ENCODE data around the gene GRIA4. TPM values are rescaled to one million over a fixed set of nuclear protein-coding genes. Genes with fewer than 3 reads are reported as not detected.

Gene GRIA4
- total RNA-seq, 2 experiments from 2014 or later = not detected

DNA sequence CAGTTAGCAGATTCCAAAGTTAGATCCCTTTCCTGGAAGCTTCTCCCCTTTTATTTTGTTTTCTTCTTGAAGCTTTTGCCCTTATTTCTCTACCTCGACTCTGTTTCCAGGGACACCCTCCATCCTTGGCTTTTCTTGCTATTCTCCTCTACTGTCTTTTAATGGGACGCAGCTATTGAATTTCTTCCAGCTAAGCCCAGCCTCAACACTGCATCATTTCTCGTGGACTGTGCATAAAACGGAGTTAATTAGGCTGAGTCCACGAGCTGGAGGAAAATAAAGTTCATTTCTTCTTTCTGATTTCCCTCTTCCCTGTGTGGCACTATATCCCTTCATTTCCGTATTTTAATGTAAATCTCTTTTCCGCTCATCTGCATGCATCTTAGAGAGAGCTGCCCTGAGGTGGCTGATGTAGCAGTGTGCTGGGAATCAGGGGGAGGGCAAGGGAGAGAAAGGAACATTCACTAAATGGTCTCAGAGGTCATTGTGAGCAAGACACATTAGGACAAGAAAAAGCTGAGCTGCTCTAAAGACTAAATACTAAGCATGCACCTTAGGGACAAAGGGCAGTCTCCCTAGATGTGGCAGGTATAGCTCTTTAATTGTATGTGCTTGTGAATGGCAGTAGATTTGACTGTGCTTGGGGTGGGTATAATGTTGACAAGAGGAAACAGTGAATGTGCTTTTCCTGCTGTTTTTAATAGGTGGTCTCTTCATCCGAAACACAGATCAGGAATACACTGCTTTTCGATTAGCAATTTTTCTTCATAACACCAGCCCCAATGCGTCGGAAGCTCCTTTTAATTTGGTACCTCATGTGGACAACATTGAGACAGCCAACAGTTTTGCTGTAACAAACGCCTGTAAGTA is 1.9 kb downstream of the GRIA4 start:
- Mint-ChIP-seq H3K27me3 (peaks cover 39% of the 10 kb centered on the region), H3K4me3 (no peak overlapping the region), H3K9me3 (ENCODE audit: low read depth) (no peaks in the 10 kb centered on the region), H3K27ac (no peak overlapping the region), H3K36me3 (no peaks in the 10 kb centered on the region), H3K4me1 (peaks cover 17% of the 10 kb centered on the region)
- DNase-seq = no peak
- CTCF ChIA-PET = interaction anchor here (1.1 to 1.7 kb wide), 2 partner anchors 24 to 128 kb away, joined by 3 read pairs; no protein-coding TSS in a partner anchor
- no peak for ATAC-seq

DNA sequence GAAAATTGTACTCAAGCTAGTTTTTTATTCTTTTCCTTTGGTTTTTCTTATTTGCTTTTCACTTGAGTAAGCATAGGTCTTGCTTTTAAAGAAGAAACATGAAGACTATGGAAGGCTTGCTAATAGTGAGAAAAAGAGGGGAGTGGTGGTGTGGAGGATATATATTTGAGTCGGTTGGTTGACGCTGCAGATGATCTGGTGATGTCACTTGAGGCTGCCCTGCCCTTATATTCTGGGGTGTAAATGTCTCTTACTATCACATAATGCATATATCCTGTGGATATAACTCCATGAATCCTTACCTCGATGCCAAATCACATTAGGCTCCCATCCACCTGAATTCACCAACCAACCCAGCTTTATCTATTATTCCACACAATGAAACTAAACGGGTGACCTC is 2.9 kb downstream of the GRIA4 start:
- Mint-ChIP-seq H3K27ac (no peak overlapping the region), H3K36me3 (no peaks in the 10 kb centered on the region), H3K9me3 (ENCODE audit: low read depth) (no peaks in the 10 kb centered on the region), H3K27me3 (peaks cover 39% of the 10 kb centered on the region), H3K4me3 (no peak overlapping the region), H3K4me1 (peaks cover 17% of the 10 kb centered on the region)
- no peak for ATAC-seq
- CTCF ChIA-PET = interaction anchor here (1.1 to 1.7 kb wide), 2 partner anchors 23 to 127 kb away, joined by 3 read pairs; no protein-coding TSS in a partner anchor
- no peak for DNase-seq

DNA sequence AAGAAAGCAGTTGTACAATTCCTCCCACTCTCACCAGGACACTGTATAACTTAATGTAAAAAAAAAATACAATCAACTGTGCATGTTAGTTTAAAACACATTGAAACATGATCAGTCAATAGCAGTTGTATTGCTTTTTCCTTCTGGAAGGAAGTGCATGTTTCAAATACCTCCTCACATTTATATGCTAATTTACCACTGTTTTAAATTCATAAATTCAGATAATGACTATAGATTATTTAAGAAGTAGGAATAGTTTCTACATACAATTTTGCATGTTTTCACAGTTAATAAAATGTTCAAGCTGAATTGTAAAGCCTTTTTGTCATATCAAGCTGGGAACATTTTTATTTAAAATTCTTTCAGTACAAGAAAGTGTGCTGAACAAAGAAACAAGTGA is 3.3 kb downstream of the GRIA4 start:
- ATAC-seq (no peak), DNase-seq (no peak)
- H3K4me3 Mint-ChIP-seq = no peak overlapping the region
- CTCF ChIA-PET = interaction anchor here (1.1 to 1.7 kb wide), 2 partner anchors 22 to 126 kb away, joined by 3 read pairs; no protein-coding TSS in a partner anchor
- no peaks in the 10 kb centered on the region for H3K9me3 Mint-ChIP-seq (ENCODE audit: low read depth)
- peaks cover 39% of the 10 kb centered on the region for H3K27me3 Mint-ChIP-seq
- no peaks in the 10 kb centered on the region for H3K36me3 Mint-ChIP-seq
- peaks cover 17% of the 10 kb centered on the region for H3K4me1 Mint-ChIP-seq
- H3K27ac Mint-ChIP-seq = no peak overlapping the region

DNA sequence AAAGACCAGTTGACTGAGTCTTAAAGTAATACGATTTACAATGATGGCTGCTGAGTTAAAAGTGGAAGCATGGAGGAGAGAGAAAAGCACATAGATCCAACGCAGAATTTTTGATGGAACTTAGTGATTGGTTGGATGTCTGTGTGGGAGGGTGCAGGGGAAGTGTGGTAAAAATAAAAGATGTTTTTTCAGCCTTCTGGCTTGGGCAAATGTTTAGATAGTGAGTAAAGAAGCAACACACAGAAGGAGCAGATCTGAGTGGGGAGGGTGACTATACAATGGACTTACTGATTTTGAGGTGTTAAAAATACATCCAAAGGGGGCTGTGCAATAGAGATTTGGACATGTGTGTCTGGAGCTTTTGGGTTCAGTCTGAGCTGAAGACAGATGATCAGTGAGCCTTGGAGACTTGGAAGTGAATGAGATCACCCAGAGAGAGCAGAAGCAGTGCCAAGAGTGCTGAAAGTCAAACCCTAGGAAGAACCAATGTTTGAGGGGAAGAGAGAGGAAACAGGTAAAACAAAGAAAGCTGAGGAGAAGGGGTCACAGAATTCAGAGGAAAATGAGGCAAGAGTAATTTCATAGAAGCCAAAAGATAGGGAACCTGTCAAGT is 8.6 kb downstream of the GRIA4 start:
- ATAC-seq (no peak), DNase-seq (no peak)
- Mint-ChIP-seq H3K36me3 (no peaks in the 10 kb centered on the region), H3K4me3 (no peak overlapping the region), H3K27me3 (no peaks in the 10 kb centered on the region), H3K9me3 (ENCODE audit: low read depth) (no peaks in the 10 kb centered on the region), H3K4me1 (no peaks in the 10 kb centered on the region), H3K27ac (no peak overlapping the region)
- CTCF ChIA-PET = no interaction called here

DNA sequence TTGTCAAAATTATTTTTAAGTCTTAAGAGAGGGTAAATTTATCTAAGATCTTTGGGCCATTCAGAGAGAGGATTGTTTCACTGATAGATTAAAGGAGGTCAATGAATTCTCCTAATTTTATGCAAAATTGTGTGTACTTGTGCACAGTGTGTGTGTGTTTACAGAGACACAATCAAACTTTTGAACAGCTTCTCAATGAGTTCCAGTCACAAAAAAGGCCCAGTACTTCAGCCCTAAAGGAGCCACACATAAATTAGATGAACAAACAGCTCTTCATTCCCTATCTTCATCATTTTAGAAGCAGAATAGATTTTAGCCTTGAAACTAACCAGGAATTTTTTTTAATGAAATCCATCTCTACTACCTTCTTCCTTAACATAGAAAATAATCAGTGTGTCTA is 9.7 kb downstream of the GRIA4 start:
- ATAC-seq = no peak
- no peak overlapping the region for H3K27ac Mint-ChIP-seq
- no peaks in the 10 kb centered on the region for H3K9me3 Mint-ChIP-seq (ENCODE audit: low read depth)
- CTCF ChIA-PET = no interaction called here
- DNase-seq = no peak
- no peak overlapping the region for H3K4me3 Mint-ChIP-seq
- H3K27me3 Mint-ChIP-seq = no peaks in the 10 kb centered on the region
- H3K4me1 Mint-ChIP-seq = no peaks in the 10 kb centered on the region
- H3K36me3 Mint-ChIP-seq = no peaks in the 10 kb centered on the region

DNA sequence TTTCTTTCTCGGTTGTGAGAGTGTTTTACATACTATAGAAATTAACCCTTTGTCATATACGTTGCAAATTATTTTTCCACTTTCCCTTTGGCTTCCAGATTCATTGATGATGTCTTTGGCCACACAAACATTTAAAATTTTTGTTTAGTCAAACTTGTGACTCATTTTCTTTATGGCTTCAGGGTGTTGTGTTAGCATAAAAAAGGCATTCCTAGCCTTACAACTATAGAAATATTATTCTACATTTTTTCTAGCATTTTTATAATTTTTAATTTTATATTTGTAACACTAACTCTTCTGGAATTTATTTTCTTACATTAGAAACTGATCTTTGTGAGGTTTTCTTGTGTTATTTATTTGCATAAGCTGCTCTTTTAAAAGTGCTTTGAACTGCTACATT is 12.1 kb downstream of the GRIA4 start:
- no peaks in the 10 kb centered on the region for H3K36me3 Mint-ChIP-seq
- H3K4me1 Mint-ChIP-seq = no peaks in the 10 kb centered on the region
- H3K27me3 Mint-ChIP-seq = no peaks in the 10 kb centered on the region
- H3K27ac Mint-ChIP-seq = no peak overlapping the region
- CTCF ChIA-PET = no interaction called here
- no peak overlapping the region for H3K4me3 Mint-ChIP-seq
- ATAC-seq (no peak), DNase-seq (no peak)
- no peaks in the 10 kb centered on the region for H3K9me3 Mint-ChIP-seq (ENCODE audit: low read depth)

DNA sequence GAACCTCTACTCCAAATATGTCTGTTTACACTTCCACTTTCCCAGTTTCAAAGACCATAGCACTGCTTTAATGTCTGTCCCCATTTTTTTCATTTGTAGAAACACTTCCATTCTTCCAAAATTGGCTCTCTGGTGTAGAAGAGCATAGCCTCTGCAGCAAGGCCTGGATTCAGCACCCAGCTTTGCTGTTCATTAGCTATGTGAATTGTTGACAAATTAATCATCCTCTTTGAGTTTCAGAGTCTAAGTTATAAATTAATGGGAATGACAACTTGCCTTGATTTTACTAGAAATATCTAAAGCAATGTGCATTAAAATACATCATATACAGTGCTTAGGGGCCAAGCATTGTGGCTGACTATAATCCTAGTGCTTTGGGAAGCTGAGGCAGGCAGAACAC is 22.4 kb downstream of the GRIA4 start:
- Mint-ChIP-seq H3K9me3 (ENCODE audit: low read depth) (no peaks in the 10 kb centered on the region), H3K36me3 (no peaks in the 10 kb centered on the region), H3K27ac (no peak overlapping the region), H3K4me1 (no peaks in the 10 kb centered on the region), H3K4me3 (no peak overlapping the region), H3K27me3 (no peaks in the 10 kb centered on the region)
- ATAC-seq = no peak
- CTCF ChIA-PET = no interaction called here
- DNase-seq = no peak

DNA sequence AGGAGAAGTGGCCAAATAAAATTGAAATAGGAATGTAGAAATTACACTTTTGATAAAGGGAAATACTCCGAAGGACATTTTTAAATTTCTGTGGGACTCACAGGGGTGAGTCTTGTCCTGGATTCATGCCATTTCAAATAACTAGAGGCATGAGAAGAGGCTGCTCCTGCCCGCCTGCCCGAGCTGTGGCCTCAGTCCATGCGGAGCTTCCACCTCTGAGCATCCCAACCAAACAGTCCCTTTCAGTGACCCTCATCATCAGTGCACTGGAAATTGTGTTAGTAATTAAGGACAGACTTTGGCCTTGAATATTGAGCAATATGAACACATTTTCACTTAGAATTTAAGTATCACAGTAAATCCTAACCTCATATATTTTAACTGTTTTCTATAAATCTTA is 25.6 kb downstream of the GRIA4 start:
- H3K27ac Mint-ChIP-seq = no peak overlapping the region
- no peaks in the 10 kb centered on the region for H3K36me3 Mint-ChIP-seq
- CTCF ChIA-PET = interaction anchor here (0.8 kb wide), 1 partner anchor 23 kb away, joined by 3 read pairs; no protein-coding TSS in a partner anchor
- ATAC-seq (no peak), DNase-seq (no peak)
- H3K4me3 Mint-ChIP-seq = no peak overlapping the region
- H3K27me3 Mint-ChIP-seq = no peaks in the 10 kb centered on the region
- H3K9me3 Mint-ChIP-seq (ENCODE audit: low read depth) = no peaks in the 10 kb centered on the region
- no peaks in the 10 kb centered on the region for H3K4me1 Mint-ChIP-seq

DNA sequence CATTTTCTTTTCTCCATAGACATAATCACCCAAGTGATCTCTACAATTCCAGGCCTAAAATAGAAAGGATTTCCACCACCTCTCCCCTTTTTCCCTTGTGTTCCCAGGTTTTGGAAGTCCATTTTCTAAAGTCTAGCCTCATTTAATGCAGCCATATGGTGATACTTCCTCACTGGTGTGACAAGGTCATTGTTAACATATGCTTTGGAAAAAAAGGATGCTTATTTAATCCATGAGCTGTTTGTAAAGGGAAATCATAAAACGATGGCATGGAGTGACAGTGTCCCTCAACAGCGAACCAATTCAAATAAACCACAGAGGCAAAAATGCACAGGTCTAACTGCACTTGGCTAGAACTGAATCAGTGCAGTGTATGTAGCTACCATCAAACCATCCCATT is 26.6 kb downstream of the GRIA4 start:
- Mint-ChIP-seq H3K27ac (no peak overlapping the region), H3K9me3 (ENCODE audit: low read depth) (no peaks in the 10 kb centered on the region), H3K4me3 (no peak overlapping the region), H3K4me1 (no peaks in the 10 kb centered on the region), H3K27me3 (no peaks in the 10 kb centered on the region), H3K36me3 (no peaks in the 10 kb centered on the region)
- CTCF ChIA-PET = no interaction called here
- ATAC-seq (no peak), DNase-seq (no peak)

DNA sequence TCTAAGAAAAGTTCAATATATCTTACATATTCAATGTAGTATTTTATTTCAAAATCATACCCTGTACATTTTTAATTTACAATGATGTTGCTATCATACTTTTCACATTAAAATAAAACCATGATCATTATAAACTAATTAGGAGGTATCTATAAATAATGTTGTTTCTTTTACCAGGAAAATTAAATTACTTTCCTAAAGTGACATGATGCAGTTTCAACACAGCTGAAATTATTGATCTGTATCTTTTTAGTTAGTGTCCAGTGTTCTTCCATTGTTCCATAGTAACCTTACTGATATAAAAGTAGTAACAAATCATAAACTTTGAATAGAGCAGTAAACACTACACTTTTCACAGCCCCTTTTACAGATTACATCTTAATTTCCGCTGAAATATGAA is 29.7 kb downstream of the GRIA4 start:
- CTCF ChIA-PET = no interaction called here
- H3K4me1 Mint-ChIP-seq = no peaks in the 10 kb centered on the region
- H3K9me3 Mint-ChIP-seq (ENCODE audit: low read depth) = no peaks in the 10 kb centered on the region
- ATAC-seq (no peak), DNase-seq (no peak)
- no peak overlapping the region for H3K4me3 Mint-ChIP-seq
- no peaks in the 10 kb centered on the region for H3K27me3 Mint-ChIP-seq
- H3K36me3 Mint-ChIP-seq = no peaks in the 10 kb centered on the region
- no peak overlapping the region for H3K27ac Mint-ChIP-seq

DNA sequence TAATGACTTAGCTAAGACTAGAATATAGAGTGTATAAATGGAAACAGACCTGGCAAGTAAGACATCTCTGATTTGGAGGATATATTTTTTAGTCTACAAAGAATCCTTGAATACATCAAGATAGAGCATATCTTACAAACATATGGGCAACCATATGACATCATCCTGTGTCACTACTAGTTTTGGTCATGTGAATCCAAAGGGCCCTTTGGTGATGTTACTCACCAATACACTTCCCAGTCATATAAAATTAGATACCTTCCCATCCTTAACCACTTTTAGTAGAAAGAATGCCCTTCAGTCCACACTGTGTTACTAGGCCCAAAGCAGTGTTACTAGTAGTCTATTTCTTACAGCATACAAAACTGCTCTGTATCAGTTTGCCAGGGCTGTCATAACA is 31.6 kb downstream of the GRIA4 start:
- CTCF ChIA-PET = no interaction called here
- H3K36me3 Mint-ChIP-seq = no peaks in the 10 kb centered on the region
- ATAC-seq (no peak), DNase-seq (no peak)
- H3K4me1 Mint-ChIP-seq = no peaks in the 10 kb centered on the region
- no peak overlapping the region for H3K4me3 Mint-ChIP-seq
- H3K9me3 Mint-ChIP-seq (ENCODE audit: low read depth) = no peaks in the 10 kb centered on the region
- H3K27me3 Mint-ChIP-seq = no peaks in the 10 kb centered on the region
- no peak overlapping the region for H3K27ac Mint-ChIP-seq

DNA sequence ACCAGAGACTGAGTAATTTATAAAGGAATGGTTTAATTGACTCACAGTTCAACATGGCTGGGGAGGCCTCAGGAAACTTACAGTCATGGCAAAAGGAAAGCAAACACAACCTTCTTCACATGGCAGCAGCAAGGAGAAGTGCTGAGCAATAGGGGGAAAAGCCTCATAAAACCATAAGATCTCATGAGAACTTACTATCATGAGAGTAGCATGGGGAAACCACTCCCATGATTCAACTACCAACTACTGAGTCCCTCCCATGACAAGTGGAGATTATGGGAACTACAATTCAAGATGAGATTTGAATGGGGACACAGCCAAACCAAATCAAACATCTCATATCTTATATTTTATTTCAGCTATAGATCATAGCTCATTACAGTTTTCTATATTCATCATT is 33.0 kb downstream of the GRIA4 start:
- ATAC-seq = no peak
- no peak overlapping the region for H3K4me3 Mint-ChIP-seq
- H3K4me1 Mint-ChIP-seq = no peaks in the 10 kb centered on the region
- H3K36me3 Mint-ChIP-seq = no peaks in the 10 kb centered on the region
- CTCF ChIA-PET = no interaction called here
- H3K27me3 Mint-ChIP-seq = no peaks in the 10 kb centered on the region
- no peak for DNase-seq
- H3K9me3 Mint-ChIP-seq (ENCODE audit: low read depth) = no peaks in the 10 kb centered on the region
- H3K27ac Mint-ChIP-seq = no peak overlapping the region

DNA sequence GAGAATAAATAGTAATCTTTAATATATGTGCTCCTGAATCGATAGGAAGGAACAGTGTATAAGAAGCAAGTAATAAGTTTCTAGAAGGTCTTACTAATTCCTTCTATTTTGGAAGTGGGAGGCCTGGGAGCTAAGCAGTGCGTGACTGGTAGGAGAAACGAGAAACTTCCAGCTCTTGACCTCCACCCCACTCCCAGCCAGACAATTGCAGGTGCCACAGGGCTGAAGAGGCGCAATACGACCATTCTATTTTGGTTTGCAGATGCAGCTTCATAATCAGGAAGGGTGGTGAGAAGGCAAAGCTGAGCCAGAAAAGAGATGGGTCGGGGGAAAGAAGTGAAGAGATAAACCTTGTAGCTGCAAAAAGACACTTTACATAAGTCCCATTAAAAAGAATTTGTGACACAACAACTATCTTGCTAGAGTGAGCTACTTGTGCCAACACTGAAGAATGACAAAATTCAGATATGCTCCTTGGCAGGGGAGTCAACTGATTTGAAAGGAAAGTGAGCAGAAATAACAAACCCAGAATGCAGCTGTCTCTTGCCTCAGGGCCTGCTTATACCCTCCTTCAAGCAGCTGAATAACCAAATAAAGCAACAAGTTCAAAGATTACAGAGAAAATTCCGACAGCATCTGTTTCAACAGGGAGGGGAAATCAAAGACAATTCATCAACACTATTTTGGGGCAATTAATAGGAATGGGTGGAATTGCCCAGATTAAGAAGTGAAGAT is 35.1 kb downstream of the GRIA4 start:
- Mint-ChIP-seq H3K36me3 (no peaks in the 10 kb centered on the region), H3K27me3 (no peaks in the 10 kb centered on the region), H3K27ac (no peak overlapping the region), H3K9me3 (ENCODE audit: low read depth) (no peaks in the 10 kb centered on the region), H3K4me3 (no peak overlapping the region), H3K4me1 (no peaks in the 10 kb centered on the region)
- no peak for DNase-seq
- no peak for ATAC-seq
- CTCF ChIA-PET = no interaction called here

DNA sequence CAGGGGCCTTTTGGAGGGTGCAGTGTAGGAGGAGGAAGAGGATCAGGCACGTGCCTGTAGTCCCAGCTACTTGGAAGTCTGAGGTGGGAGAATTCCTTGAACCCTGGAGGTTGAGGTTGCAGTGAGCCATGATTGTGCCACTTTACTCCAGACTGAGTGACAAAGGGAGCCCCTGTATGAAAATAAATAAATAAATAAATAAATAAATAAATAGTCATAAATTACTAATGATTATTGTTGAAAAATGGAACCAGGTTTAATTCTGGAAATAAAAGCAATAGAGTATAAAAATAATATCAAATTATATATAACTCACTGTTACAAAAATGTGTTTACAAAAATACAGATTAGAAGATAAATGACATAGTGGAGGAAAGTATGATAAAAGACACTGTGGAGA is 37.9 kb downstream of the GRIA4 start:
- Mint-ChIP-seq H3K9me3 (ENCODE audit: low read depth) (no peaks in the 10 kb centered on the region), H3K4me3 (no peak overlapping the region), H3K27me3 (no peaks in the 10 kb centered on the region), H3K4me1 (no peaks in the 10 kb centered on the region), H3K27ac (no peak overlapping the region), H3K36me3 (no peaks in the 10 kb centered on the region)
- ATAC-seq (no peak), DNase-seq (no peak)
- CTCF ChIA-PET = no interaction called here

All from activated CD8-positive, alpha-beta memory T cell treated with anti-CD3 and anti-CD28 coated beads, Interleukin-2, amount 10 ng/mL, durations not matched to agents 7 days and 5 days (primary cell).